ENCODE measurements around the gene TRAPPC1.

TRAPPC1 gene

DNA sequence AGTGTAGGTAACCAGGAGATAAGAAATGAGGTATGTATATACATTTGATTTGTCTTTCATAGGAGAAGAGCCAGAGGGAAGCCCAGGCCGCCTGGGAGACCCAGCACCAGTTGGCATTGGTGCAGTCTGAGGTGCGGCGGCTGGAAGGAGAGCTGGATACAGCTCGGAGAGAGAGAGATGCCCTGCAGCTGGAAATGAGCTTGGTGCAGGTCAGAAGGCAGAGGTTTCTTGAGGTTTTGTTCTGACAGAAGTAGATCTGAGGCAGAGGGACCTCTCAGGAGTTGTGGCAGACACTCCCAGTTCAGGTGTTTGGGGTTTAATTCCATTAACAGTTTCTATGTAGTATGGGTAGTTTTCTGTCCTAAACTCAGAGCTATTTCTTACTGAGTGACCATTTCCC lies 8.3 kb upstream of the TRAPPC1 start:
- DNase-seq: no peak

DNA sequence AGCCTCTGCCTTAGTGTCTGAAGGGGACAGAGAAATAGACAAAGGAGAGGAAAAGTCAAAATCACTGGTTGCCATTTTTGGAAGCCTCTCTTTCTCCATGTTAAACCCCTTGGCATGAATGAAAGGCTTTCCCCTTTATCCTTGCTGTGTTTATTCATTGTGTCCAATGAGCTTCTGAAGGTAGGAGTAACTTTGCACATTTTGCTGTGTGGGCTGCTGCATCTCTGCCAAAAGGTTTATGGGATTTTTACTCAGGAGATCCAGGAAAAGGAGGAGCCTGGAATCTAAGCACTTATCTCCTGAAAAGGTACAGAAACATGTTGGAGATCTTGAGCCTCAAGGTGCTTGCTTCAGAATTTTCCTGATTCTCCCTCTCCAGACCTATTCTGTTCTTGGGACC lies 4.1 kb upstream of the TRAPPC1 start:
- DNase-seq: no peak

DNA sequence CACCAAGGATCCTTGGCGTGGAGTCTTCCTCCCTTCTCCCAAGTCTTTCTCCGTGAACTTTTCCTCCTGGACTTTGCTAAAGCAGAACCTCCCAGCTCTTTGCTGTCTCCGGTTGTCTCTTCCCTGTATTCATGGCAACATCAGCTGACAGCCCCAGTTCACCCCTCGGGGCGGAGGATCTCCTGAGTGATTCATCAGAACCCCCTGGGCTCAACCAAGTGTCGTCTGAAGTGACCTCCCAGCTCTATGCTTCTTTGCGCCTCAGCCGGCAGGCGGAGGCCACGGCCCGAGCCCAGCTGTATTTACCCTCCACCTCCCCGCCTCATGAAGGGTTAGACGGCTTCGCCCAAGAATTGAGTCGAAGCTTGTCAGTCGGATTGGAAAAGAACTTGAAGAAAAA lies 1.2 kb upstream of the TRAPPC1 start:
- peak in 2 of 14 donors; percentile 13 to 27 for DNase-seq

DNA sequence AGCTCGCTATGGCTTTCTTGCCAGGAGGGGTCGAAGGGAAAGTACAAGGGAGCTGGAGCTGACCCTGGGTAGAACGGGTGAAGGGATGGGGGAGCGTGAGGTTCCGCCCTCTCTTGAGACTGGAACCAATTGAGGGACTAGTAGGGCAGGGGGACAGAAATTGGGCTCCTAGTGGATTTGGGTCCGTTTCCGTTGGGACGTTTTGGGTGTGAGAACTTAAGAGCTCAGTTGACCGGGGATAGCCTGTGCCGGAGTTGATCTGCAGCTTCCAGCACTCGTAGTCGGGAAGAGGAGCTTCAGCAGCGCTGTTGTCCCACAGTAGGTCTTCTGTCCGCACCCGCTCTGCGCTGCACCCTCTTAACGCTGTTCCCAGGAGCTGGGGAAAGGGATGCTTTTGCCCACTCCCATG lies 741 bp upstream of the TRAPPC1 start:
- peak in 4 of 14 donors; percentile 21 to 49 (median 36) for DNase-seq

DNA sequence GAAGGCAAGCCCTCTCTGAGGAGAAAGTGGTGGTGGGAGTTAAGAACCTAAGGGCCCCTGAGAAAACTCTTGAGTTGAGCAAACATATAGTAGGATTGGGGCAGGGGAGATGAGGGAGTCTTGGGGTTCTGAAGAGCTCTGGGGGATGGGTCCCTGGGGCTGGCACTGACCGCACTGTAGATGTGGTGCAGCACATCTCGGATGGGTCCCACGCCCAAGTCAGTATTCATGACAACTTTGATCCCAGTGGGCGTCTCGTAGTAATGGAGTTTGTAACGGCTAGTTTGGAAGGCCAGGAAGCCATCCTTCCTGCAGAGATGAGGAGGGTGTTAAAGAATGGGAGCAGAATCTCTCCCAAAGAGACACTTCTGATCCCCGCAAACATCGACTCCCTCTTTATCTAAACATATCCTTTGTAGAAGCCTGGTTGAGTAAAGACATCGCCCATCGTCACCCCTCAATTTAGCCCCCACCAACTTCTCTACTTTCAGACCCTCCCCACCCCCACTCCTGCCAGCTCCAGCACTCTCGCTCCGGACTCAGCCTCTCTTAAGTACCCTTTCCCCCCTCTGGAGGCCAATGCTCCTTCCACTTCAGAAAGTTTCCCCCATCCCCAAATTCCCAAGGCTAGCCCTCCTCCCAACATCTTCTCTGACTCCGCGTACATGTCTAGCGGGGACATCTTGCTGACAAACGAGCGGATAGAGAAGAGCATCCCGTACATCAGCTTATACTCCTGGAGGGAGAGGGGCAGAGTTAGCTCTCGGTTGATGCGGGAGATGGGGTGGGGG lies 710 bp downstream of the TRAPPC1 start:
- DNase-seq: no peak

DNA sequence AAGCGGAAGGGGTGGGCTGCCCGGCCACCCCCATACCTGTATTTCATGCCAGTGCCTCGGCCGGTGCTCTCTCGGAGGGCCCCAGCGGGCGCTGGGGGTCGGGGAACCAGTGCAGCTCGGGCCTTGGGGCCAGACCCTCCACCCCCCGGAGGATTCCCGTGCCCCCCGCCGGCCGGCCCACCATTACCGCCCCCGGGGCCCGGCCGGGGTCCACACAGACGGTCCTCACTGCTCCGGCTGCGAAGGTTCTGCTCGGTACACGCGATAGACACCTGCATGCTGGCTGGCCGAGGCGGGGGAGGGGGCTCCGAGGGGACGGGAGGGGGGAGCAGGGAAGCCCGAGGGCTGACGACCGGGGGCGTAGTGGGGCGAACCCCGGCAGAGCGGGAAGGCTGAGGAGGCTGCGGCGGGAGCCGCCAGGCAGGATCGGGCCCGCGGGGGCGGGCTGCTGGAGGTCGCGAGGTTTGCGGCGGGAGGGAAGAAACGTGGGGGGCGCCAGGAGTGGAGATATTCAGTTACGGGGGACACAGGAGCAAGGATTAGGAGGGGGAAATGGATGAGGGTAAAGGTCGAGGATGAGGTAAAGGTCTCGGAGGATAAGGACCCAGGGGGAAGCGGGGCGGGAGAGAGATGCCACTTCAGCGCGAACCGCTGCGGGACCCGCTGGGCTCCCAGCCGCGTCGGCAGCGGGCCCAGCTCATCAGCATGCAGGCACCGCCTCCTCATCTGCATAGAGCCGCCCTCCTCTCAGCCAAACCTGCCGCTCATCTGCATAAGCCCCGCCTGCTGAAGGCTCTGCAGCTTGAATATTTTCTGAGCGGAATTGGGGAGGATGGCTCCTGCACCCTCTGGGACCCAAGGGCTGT lies 2.4 kb downstream of the TRAPPC1 start, which contains the start of gene KCNAB3:
Gene KCNAB3 (minus strand): TSS at position 699 of the 866 bp plus-strand sequence. CDS start 421 bp downstream, at position 278.
- peak in 6 of 14 donors; percentile 13 to 83 (median 20) for DNase-seq

DNA sequence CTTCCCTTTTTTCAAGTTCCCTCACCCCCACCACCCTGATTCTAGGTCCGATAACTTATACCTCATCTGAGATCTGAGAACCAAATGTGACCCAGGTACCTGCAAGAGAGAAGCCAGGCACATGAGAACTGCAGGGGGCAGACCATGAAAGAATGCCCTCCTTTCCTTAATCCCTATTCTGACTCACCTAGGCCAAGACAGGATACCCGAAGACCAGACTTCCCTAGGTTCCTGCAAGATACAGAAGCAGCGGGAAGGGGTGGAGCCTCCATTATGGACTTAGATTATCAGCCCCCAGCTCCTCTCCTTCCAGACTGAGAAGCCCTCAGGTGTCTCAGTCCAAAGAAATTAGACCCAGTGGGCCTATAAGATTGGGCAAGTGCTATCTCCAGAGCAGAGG lies 4.2 kb downstream of the TRAPPC1 start:
- DNase-seq: no peak

DNA sequence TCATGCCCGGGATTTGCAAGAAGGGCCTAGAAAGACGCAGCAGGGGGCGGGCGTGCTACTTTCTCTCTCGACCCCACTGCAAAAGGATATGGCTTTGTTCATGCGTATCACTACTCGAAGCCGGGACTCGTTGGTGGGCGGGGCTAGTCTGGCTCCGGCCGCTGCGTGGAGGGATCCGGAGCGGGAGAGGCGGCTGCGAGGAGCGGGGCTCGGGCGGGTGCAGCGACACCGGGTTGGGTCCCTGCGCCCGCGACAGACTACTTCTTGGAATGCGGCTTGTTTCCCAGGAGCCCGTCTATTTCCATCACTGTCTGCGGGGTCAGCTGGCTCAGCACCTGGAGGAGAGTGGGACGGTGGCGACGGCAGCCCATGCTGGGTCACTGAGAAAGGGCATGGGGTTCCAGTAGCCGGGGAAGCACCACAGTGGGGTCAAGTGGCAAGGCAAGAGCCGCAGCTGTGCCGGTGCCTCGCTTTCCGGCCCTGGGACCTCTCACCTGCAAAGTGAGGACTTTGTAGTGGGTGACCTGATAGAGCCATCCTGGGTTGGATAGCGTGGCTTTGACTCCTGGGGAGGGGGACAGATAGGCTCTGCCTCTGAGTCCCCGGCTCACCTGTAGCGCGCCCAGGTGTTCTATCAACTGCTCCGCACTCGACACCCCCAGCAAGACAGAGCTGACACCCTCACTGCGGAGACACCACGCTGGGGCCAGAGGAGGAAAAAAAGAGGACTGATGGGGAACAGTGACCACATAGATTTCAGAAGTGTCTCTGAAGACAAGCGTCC lies 8.7 kb downstream of the TRAPPC1 start:
- peak in 12 of 14 donors; percentile 12 to 68 (median 48) for DNase-seq

DNA sequence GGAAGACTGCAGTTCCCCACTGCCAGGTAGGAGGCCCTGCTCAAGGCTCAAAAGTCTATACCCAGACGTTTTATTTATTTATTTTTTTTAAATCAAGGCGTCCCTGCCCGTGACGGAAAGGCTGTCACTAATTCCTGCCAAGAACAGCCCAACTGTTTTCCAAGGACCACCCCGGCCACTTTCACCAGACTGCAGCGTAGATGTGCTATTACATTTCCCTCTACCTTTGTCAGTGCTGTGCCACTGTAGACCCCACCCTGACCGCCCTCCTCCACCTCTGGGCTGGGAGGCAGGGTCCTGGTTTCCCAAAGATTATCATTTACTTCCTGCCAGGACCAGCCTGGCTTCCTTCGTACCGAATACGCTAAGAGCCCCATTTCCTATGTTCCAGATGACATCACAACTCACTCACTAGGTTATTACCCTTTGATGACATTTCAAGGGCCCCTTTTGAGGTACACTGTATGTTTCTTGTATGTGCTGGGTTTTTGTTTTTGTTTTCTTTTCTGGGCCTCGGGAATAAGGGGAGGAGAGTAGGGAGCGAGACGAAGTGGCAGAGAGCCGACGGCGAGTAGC lies 9.4 kb downstream of the TRAPPC1 start:
- DNase-seq: peak in 1 of 14 donors; percentile 5

DNA sequence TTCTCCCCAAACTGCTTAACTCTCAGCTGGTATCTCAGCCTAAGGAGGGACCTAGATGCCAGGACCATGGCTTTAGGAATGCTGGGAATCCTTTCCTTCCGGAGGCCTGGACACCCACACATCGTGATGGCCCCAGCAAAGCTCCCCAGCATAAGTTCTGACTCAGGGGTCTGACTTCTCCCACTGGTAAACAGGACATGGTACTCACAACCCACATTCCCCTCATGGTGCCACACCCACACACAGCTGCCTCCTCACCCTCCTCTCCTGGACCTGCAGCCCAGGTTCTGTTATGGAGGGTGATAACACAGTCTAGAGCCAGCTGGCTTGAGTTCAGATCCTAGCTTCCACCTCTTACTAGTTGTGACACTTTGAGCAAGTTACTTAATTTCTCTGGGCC lies 14.9 kb downstream of the TRAPPC1 start:
- no peak for DNase-seq

DNA sequence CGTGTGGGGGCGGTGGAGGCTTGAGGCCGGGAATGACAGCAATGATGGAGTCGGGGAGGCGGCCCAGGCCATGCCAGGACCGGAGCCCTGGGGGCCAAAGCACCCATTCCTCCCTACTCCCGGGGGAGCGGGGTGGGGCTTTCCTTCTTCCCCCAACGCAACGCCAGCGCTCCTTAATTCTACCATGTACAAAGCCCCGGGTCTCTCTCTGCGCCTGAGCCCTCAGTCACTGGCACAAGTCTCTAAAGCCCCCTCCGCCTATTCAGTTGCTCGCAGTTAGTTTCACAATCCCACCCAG lies 15.4 kb downstream of the TRAPPC1 start:
- peak in 1 of 14 donors; percentile 59 for DNase-seq

DNA sequence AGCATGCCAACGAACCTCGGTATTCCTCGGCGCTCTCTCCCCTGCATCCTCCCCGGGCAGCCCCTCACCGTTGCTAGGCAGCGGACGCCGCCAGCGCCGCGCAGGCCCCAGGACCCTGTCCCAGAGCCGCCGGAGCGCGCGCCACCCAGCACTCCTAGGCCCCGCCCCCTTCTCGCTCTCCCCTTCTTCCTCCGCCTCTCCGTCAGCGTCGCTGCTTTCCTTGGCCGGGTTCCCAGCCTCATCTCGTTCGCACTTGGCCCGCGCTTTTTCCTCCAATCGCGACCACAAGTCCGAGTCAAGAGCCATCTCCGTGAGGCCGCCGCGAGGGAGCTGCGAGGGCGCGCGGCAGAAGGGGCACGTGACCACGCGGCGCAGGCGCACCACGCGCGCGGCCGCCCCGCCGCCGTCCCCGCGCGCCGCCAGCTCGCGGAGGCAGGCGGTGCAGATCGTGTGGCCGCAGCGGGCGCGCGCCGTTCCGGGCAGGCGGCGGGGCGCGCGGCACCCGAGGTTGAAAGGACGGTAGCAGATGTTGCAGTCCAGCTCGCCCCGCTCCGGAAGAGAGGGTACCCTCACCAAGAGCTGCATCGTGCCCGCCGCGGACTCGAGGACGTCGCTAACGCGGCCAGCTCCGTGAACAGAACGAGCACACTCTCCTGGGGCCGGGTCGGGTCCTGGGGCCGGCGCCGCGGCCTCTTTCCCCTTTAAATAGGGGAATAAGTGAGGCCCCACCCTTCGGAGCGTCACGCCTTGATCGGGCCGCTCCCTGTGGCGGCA lies 15.9 kb downstream of the TRAPPC1 start, which contains the start of gene RNF227:
Gene RNF227 (minus strand): TSS at position 679 of the 774 bp plus-strand sequence. CDS start 94 bp downstream, at position 585.
- DNase-seq: peak; percentile 36 to 87 (median 79)

DNA sequence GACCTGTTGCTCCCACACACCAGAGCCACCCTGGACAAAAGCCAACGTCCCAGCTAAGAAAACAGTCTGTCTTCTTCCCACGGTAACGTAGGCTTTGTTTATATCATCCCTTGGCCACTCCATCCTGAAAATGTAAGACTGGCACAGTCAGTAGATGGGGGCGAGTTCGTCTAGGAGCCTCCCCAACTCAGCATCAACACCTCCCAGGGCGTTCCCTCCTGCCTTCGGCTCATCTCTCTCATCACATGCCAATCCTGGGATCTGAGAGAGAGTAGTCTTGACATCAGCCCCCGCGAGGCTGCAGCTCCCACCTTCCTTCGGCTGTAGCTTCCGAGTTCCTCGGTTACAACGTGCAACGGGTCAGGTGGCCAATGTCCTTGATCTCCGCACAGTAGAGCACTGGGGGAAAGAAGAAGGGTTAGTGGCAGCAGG lies 16.6 kb downstream of the TRAPPC1 start:
- no peak for DNase-seq

DNA sequence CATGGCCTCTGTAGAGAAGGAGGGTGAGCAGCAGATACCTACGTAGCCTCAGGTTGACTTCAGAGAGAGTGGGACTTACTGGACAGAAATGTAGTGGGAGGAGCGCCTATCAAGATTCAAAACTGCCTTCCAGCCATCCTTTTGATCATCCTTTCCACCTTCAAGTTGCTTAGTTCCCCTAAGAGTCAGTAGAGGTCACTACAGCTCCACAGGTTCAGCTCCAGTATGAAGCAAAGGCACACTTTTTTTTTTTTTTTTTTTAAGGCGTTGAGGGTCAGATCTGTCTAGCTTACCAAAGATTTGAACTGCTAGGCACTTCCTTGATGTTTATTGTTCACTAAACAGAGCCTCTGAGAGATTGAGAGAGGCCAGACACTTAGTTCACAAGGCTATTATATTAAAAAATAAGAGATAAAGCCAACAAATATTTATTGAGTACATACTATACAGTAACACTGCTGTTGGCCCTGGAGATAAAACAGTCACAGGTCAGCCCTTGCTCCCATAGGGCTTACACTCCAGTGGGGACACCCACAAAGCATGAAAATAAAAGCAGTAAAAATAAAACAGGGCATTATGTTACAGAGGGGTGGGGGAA lies 18.7 kb downstream of the TRAPPC1 start:
- peak in 3 of 14 donors; percentile 5 to 9 (median 6) for DNase-seq

DNA sequence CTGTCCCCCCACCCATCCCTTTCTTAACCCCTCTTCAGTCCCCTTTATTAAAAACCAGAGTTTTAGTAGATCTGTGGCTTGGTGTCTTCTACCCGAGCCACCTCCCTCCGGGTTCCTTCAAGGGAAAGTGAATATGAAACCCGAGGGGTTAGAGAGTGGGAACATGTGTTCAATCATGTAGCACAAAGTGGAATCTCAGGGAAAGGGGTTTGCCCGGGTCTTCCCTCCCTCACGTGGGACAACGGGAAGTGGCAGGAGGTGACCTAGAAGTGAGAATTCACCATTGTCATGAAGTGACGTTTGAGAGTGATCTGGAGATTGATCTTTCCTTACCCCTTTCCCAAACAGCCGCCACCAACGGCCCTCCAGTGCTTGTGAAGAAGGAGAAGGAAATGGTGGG lies 20.6 kb downstream of the TRAPPC1 start:
- DNase-seq: no peak

DNA sequence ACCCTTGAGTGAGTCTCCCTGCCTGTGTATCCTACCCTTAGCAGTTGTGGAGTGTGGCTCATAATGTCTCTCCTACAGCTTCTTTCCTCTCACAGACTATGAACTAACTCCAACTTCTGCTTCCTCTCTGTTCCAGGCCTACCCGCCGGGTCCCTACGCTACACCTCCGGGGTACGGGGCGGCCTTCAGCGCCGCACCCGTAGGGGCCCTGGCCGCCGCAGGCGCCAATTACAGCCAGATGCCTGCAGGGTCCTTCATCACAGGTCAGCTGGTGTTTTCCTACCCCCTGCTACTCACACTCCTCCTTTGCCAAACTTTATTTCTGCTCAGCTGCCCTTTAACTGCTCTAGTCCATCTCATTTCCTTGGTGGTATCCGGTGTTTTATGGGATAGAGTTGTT lies 21.0 kb downstream of the TRAPPC1 start:
- no peak for DNase-seq

DNA sequence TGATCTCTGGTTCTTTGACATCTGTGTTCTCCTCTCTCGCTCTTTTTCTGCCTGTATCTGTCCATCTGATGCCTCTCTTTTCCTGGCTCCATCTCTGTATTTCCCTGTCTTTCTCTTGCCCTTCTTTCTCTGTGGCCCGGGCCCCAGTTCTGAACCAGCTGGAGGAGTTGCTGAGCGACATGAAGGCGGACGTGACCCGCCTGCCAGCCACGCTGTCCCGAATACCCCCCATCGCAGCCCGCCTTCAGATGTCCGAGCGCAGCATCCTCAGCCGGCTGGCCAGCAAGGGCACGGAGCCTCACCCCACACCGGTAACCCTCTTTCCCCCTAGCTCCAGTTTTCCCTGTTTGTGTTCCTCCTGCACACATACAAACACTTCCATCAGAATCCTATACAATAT lies 21.5 kb downstream of the TRAPPC1 start:
- DNase-seq: no peak

DNA sequence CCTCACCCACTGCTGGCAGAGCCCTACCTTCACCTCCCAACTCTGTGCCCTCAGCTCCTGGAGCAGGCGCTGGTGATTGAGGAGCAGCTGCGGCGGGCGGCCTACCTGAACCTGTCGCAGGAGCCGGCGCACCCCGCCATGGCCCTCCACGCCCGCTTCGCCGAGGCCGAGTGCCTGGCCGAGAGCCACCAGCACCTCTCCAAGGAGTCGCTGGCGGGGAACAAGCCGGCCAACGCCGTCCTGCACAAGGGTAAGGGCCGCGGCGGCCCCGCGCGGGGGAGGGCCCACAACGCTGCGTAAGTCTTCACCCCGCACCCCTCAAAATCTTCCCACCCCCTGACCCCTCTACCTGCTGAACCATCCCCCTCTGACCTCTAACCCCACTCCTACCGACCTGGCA lies 22.7 kb downstream of the TRAPPC1 start:
- DNase-seq: no peak

DNA sequence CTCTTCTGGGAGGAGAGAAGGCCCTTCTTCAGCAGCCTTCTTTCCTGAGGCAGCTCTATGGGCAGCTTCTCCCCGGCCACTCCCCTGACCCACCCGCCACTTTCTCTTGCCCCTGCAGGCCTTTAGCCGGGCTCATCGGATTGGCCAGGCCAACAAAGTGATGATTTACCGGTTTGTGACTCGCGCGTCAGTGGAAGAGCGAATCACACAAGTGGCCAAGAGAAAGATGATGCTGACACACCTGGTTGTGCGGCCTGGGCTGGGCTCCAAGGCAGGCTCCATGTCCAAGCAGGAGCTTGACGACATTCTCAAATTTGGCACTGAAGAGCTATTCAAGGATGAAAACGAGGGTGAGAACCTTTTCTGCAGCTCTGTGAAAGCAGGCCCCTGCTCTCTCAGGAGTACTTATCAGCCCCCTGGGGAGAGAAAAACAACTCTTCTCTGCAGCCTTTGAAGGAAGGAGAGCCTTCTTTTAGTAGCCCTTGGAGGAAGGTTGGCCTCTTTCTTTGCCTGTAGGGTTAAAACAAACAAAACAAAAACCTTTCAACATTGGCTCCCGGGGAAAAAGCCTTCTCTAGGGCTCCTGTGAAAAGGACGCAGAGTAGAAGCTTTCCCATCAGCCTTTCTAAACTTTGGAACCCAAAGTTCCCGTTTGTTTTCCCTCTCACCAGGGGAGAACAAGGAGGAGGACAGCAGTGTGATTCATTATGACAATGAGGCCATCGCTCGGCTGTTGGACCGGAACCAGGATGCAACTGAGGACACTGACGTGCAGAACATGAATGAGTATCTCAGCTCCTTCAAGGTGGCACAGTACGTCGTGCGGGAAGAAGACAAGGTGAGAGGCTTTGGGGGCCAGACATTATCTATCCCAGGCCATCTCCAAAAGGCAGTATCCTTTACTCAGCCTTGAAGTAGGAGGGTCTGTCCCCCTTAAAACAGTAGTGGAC lies 28.3 kb downstream of the TRAPPC1 start:
- DNase-seq: no peak

DNA sequence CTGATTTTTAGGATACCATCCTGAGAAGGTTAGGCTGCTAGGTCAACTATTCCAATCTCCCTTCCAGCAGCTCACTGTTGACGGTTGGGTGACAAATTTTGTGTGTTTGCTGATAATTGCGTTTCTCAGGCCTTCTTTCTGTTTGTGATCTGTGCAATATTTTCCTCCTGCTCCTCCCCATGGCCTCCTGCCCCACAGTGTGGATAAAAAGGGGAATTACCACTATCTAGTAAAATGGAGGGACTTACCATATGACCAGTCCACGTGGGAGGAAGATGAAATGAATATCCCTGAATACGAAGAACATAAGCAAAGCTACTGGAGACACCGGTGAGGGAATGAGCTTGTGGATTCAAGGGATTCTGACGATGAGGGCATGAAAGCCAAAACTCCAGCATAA lies 34.0 kb downstream of the TRAPPC1 start:
- peak in 2 of 14 donors; percentile 13 to 24 for DNase-seq
